GM18868 (cell line): ENCODE results near the gene FTO.

Source experiments
- ATAC-seq: cut with Tn5 transposase; IDR thresholded peaks from one replicate; pipeline ENCODE4 v1.9.1; 2021; ENCODE audit warnings: mild to moderate bottlenecking, moderate library complexity; ENCODE audit not compliant: unreplicated experiment

The FTO gene

DNA sequence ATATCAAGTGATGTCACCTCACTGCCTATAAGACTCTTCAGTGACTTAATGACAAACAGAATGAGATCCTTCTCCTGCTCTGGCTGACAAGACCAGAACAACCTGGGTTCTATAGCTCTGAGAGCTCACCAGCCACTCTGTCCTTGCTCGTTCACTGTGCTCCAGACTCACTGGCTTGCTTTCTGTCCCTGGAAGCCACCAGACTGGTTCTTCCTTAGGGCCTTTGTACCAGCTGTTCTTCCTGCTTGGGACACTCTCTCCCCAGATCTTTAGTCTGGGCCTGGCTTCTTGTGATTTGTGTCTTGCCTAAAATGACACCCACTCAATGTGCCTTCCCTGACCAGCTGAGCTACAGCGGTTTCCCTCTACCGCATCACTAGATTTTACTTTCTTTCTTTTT lies 76.1 kb downstream of the FTO start:
- no peak for ATAC-seq

DNA sequence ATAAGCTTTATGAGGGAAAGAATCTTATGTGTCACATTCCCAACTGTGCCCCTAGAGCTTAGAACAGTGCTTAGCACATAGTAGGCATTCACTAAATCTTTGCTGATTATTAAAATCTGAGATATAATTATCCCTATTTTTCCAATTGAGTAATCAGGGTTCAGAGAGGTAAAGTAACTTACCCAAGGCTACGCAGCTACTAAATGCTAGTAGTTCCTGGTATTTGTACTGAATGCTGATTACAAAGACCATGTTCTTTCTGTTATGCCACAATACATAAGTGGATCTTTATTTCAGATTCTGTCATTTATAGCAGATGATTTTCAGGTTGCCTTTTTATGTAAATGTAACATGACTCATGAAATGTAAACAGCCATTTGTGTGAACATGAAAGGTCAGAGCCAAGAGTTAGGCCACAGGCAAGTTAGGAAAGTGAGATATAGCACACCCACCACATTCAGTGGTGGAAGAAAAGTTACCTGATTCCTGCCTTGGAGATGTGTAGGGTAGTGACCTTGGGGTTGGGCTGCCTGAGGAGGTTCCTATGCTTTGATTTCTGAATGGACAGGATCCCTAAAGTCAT lies 77.2 kb downstream of the FTO start:
- no peak for ATAC-seq

DNA sequence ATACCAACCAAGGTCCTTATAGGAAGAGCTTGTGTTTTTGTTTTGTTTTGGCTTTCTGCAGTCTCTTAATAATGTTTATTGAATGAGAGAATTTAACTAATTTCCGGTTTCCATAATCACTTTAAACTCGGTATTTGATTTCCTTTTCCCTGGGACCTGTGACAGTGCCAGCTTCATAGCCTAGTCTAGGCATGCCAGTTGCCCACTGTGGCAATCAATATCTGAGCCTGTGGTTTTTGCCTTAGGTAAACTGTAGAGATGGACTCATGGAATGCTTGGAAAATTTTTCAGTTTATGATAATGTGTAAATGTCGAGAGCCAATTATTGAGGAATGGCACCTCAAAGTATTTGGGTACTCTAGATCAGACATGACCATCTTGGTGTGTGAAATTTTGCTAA lies 78.2 kb downstream of the FTO start:
- ATAC-seq: no peak

DNA sequence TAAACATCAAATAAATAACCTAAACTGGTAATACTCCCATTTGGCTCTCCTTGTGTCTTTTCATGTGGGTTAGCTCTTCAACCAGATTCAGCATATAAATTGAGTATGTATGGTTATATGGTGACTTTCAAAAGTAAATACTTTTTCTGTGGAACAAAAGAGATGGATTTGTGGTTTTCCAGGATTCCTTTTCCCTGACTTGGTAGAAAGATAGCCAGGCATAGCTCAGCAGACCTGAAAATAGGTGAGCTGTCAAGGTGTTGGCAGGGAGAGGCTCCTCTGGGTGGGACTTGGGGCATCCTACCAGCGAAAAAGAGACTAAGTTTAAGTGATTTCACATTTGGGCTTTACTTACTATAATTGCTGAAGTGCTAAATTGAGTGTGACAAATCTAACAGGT lies 80.3 kb downstream of the FTO start:
- no peak for ATAC-seq

DNA sequence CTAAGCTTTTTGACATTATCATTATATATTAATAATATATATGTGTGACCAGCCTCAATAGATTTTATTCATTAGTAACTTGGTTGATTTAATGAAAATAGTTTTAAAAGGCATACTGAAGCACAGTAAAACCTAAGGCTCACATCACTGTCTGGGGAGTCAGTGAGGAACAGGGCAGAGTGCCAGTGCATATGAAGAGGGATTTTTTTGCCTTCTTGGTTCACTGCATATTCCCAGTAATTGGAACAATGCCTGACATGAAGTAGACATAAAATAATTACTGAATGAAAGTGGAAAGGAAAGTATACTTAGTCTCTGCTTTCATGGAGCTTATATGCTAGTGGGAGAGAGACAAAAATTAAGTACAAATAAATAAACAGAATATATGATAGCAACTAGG lies 81.1 kb downstream of the FTO start:
- no peak for ATAC-seq

DNA sequence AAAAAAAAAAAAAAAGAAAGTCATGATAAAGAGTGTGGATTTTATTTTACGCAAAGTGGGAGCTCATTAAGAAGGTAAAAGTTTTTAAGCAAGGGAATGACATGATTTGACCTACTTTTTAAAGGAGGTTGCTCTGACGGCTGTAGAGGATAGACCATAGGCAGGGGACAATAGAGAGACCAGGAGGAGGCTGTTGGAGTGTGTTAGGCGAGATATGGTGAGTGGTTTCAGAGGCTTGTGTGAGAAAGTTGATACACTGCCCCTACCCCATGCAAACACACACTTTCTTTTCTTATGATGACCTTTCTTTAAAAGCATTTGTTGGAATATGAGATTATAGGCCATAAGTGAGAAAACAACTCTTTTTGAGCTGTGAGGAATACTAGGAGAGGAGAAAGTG lies 82.0 kb downstream of the FTO start:
- ATAC-seq: no peak

DNA sequence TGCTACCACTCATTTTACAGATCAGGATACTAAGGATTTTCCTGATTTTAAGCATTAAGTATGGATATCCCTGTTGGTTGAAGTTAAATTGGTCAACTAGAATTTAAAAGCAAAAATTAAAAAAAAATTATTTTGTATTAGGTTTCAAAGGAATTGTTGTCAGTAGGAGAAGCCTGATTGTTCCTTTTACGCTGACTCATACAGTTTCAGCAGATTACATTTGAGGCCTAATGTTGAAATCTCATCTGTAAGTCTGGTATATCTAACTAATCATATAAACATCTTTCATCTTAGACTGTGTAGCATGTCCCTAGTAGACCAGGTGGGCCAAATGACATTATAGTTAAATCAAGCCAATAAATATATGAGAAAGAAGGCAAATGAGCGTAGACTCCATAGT lies 83.5 kb downstream of the FTO start:
- no peak for ATAC-seq

DNA sequence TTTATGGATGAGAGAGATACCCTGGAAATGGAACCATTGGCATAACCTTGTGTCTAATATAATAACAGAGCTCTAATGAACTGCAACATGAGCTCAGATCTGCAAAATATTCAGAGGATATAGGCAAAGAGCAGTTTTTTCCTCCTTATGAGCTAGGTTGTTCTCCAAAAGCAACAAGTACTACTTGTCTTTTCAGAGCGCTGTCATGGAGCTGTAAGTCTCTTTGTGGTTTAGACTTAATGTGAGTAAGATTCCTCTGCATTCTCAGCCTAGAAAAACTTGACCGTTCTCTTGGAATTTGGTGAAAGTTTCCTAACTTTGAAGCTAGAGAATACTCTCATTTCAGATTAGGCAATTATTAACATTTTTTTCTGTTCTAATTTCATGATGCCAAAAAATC lies 85.2 kb downstream of the FTO start:
- ATAC-seq: no peak

DNA sequence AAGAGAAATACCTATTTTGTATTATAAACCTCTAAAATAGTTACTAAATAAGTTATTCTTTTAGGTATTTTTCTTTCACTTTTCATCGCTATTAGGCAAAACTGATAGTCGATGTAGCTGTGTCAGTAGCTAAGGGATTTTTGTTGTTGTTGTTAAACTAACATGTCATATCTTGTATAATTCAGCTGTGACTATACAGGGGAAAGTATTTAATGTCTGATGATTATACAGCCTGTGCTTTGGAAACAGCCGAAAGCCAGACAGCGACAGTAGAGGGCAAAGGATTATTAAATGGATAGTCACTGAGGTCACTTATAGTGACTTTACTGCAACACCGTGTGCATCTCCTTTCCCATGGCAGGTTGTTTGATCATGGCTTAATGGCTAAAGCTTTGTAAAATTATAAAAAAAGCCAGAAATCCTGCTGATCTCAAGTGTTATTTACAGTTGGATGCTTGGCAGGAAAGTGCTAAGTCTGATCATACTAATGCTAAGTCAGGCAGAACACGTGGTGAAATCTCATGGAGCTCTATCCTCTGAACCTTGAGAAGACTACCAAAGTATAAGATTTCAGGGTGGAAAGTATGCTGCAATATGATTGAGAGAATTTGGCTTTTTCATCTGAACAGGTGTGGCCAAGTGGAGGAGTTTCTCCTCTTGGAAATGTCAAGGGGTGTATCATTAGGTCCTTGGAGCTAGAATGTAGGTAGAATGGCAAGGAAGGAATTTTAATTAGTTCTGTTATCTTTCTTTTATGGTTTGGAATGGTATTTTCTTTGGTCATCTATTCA lies 88.4 kb downstream of the FTO start:
- ATAC-seq: no peak

DNA sequence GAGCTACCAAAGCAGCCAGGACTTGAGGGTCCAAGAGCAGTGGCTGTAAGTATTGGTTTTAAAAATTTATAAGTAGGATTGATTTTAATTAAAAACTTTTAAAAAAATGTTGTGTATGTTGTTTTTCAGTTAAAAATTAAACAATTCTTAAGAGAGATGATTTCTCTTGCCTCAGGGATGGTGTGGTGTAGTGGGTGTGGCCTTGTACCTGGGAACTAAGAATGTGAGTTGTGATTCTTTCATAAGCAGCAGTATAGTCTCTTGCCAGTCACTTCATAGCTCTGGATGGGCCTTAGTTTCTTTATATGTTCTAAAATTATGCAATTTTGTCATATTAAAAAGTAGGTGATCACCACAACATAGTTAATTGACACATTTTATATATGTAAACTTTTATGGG lies 99.5 kb downstream of the FTO start:
- ATAC-seq: no peak

DNA sequence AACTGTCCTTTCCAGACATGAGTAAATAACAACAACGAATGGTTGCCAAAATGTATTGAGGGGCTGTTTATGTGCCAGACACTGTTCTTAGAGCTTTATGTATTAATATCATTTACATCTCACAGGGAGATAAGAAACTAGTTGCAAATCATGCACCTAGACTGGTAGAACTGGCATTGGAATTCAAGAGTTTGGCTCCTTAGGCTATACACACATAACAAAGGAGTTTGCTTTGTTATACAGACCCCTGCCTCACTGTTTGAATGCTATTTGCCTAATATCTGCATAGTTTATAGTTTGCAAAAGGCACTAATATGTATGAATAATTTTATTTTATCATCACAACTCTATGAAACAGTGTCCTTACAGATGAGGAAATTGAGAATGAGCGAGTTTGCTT lies 100.0 kb downstream of the FTO start:
- no peak for ATAC-seq

DNA sequence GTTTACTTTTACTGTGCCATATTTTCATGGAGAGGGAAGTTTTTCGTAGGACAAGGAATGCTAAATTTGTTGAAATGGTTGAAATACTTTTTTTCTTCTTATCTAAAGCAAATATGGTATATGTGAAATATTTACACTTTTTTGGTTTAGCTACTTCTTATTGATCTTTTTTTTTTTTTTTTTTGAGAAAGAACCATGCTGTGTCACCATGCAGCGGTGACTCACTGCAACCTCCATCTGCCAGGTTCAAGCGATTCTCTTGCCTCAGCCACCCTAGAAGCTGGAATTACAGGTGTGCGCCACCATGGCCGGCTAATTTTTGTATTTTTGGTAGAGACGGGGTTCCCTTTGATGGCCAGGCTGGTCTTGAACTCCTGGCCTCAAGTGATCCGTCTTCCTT lies 100.5 kb downstream of the FTO start:
- ATAC-seq: no peak

DNA sequence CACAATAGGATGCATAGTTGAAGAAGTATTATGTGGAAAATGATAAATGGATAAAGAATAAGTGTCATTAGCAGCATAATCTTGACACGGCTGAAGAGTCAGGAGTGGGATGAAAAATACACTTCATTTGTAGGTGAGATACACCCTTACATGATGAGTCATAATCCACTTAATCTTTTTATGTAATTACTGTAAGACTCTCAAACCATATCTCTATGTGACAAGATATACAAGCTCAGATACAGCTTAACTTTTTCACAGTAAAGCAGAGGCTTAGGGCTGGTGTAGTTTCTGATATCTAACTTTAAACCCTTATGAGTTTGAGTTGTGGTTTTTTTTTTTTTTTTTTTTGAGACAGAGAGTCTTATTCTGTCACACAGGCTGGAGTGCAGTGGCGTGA lies 101.2 kb downstream of the FTO start:
- no peak for ATAC-seq

DNA sequence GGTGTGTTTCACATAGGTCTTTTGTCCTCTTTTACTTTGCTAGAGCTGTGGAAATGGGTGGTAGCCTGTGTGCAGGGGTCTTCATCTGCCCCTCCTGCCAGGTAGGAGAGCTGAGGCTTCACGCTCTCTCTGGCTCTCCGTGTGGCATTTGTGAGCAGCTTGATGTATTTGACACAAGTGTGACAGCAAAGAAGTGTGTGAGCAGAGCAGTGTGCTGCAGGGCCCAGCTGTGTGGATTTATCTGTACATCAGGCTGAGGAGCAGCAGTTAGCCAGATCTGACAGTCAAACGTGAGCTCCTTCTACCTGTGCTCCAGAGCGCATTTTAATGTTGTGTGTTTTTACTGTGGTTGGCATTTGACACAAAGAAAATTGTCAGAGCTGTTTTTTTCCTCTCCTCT lies 101.8 kb downstream of the FTO start:
- ATAC-seq: no peak

DNA sequence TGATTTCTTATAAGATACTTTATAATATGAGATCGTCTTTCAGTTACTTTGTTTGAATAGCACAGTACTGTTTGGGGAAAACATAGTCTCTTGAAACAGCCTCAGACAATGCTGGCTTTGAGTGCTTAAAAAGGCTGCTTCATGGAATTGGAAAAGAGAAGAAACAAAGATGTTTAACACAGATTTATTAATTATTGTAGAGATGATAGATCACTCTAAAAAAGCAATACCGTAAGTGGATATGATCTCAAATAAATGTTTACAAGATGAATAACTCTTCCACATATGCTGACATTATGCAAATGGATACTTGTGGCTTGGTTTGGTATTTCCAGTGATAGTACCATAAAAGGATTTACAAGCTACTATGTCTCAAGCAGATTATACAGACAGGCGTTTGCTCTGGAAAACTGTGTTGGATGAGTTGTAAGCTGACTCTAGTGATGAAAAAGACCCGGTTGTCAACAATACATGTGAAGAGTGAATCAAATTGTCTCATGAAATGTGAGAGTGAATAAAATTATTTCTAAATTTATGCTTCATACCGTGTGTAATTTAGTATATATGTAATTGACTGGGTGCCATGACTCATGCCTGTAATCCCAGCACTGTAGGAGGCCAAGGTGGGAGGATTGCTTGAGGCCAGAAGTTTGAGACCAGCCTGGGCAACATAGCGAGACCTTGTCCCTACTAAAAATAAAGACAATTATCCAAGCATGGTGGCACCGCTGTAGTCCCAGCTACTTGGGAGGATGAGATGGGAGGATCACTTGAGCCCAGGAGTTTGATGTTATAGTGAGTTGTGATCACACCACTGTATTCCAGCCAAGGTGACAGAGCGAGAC lies 105.4 kb downstream of the FTO start:
- no peak for ATAC-seq

DNA sequence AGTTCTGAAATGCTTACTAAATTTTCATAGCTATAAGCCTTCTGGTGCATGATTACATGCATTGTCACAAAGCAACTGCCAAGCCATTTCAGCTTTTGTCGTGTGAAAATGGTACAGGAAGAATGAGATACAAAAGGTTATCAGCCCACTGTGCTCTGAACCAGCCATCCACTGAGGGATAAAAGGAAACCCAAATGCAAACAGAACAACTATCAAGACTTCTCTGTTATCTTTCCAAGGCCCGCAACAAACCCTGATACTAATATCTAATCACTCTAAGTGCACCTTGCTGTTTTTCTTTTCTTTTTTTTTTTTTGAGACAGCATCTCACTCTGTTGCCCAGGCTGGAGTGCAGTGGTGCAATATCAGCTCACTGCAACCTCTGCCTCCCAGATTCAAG lies 109.0 kb downstream of the FTO start:
- ATAC-seq: no peak

DNA sequence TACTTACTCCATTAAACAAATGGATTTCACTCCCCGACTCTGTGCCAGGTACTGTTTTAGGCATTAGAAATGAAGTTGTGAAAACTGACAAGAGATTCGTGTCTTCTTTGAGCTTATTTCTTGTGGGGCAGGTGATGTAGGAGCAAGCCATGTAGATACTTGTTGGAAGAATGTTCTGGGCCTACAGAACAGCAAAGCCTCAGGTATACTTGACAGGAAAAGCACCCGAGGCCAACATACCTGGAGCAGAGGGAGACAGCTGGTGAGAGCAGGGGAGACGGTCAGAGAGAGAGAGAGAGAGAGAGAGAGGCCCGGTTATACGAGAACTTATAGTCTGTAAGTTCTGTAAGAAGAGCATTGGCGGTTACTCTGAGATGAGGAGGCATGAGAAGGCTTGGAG lies 110.8 kb downstream of the FTO start:
- no peak for ATAC-seq

DNA sequence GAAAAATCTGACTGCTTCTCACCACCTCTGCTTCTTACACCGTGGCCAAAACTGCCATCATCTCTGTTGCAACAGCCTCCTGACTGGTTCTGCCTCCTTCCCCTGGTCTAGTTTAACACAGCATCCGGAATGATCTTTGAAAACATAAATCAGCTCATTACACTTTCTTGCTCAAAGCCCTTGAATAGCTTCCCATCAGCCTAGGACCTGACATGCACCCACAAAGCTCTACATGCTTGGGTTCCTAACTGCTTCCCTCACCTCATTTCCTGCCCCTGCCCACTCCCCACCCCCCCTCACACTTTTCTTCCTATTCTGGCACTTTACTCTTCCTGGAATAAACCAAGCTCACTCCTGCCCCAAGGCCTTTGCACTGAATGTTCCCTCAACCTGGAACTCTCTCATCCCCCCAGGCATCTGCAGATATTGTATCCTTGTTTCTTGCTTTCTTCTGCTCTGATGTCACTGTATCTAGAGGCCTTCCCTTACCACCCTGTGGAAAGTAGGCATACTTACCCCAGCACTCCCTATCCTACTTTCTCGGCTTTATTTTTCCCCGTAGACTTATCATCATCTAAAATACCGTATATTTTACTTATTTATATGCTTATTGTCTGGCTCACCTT lies 112.4 kb downstream of the FTO start:
- ATAC-seq: no peak

DNA sequence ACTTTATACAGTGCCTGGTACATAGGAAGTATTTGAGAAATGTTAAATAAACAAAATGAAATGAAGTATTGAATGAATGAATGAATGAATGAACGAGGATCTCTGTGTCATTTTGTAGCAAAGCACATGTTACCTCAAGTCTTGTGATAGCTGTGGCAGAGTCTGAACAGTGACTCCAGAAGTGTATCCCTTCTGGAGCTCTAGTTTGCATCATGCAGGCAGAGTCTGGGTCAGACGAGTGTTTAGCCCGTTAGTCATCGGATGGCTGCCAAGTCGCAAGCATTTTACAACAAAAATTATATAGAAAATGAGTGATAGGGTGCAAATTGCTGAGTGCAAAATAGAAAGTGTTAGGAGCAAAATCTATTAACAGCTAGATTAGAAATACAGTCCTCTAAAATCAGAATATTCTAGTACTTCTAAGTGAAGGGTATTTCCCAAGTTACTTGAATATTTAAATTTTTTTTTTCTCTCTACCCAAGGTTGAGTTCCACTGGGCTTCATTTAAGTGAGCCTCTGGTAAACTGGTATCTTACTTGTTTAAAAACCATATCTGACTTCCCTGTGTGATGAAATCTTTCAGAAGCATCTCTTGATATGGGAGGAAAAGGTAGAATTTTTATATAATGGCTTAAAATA lies 113.3 kb downstream of the FTO start:
- ATAC-seq: no peak

DNA sequence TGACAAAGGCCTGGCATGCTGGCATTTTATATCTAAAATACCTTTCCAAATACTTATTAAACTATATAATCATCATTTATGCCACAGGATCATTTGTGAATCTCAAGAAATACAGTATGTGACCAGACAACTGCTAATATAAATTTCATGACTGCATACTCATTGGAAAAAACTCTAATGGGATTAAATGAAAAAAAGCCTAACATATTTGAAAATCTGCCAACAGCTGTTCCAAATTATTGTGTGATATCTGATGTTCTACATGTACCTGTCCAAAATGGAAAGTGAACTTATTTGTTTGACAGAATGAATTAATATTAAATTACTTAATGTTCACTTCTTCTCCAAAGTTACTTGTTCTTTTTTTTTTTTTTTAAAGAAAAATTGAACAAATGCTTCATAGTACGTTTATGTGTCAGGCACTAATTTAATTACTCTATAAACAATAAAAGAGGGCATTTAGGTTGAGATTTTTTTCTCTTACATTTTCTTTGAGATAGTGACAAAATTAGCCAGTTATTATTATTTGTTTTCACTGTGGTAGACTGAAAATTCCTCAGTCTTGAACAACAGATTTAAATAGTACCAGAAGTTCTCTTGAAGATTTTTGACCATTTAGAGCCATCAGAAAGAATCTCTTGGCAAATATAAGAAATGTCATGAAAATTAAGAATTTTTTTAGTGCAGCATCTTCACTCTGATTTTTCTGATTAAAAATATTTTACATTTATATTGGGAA lies 114.0 kb downstream of the FTO start:
- no peak for ATAC-seq
